HEK293 (cell line): ENCODE measurements around the gene MAPT.

Experiments used
- CTCF ChIA-PET: fragments of 350-600 bp; formaldehyde crosslinking; extraction: SDS; loops from one replicate; lab custom pipeline; 2021; ENCODE audit warnings: antibody characterized with exemption; lab: Yijun Ruan, JAX
- POLR2A ChIA-PET: fragments of 300-600 bp; formaldehyde crosslinking; extraction: SDS; loops from one replicate; lab custom pipeline; 2020; ENCODE audit warnings: antibody characterized with exemption, inconsistent platforms; lab: Yijun Ruan, JAX
- H3K27ac ChIP-seq: fragments of 200-500 bp; sonication (Bioruptor generic); 2 replicates; pipeline ENCODE4 v1.5.1; 2014; ENCODE audit warnings: low read depth, low read length, control low read depth, inconsistent platforms; ENCODE audit errors: extremely low read depth
- H3K36me3 ChIP-seq, 2 experiments: fragments of 200-500 bp in 1 of 2; sonication (Bioruptor generic) in 1 of 2; 1 replicate in 1 of 2; 2 replicates in 1 of 2; pipeline ENCODE4 v1.5.1; 2014 to 2017; ENCODE audit warnings: inconsistent platforms in 2 of 2, low read length in 2 of 2; ENCODE audit not compliant: control insufficient read depth in 2 of 2, insufficient read depth in 1 of 2
- H3K4me1 ChIP-seq: fragments of 200-500 bp; sonication (Bioruptor generic); 2 replicates; pipeline ENCODE4 v1.5.1; 2014; ENCODE audit warnings: mild to moderate bottlenecking, low read length, inconsistent platforms; ENCODE audit not compliant: control insufficient read depth, insufficient read depth
- H3K4me3 ChIP-seq: 2 replicates; pipeline ENCODE4 v1.5.1; 2011; ENCODE audit warnings: low read depth, mild to moderate bottlenecking, control low read depth, low read length, moderate library complexity
- H3K9me3 ChIP-seq: fragments of 200-500 bp; sonication (Bioruptor generic); 2 replicates; pipeline ENCODE4 v1.5.1; 2014; ENCODE audit warnings: low read depth, low read length, inconsistent platforms; ENCODE audit not compliant: control insufficient read depth, insufficient read depth
- EGR2 ChIP-seq: fragments of 450-650 bp; formaldehyde crosslinking; IDR thresholded peaks from 2 replicates; pipeline ENCODE4 v1.5.1; 2016; ENCODE audit warnings: low read depth, missing biosample characterization, missing genetic modification characterization
- RBAK ChIP-seq: fragments of 450-650 bp; formaldehyde crosslinking; IDR thresholded peaks from 2 replicates; pipeline ENCODE4 v1.5.1; 2016; ENCODE audit warnings: missing biosample characterization, missing genetic modification characterization
- SALL2 ChIP-seq: fragments of 450-650 bp; formaldehyde crosslinking; IDR thresholded peaks from 2 replicates; pipeline ENCODE4 v1.5.0; 2017; ENCODE audit warnings: missing biosample characterization, mild to moderate bottlenecking, missing genetic modification characterization, borderline replicate concordance
- SP7 ChIP-seq: fragments of 450-650 bp; formaldehyde crosslinking; IDR thresholded peaks from 2 replicates; pipeline ENCODE4 v1.5.1; 2016; ENCODE audit warnings: missing biosample characterization, missing genetic modification characterization
- TCF7L2 ChIP-seq: IDR thresholded peaks from 2 replicates; pipeline ENCODE4 v1.6.1; 2011; ENCODE audit warnings: low read depth, mild to moderate bottlenecking, inconsistent platforms, low read length, moderate library complexity, borderline replicate concordance
- ZBTB10 ChIP-seq: fragments of 450-650 bp; formaldehyde crosslinking; IDR thresholded peaks from 2 replicates; pipeline ENCODE4 v1.5.1; 2016; ENCODE audit warnings: missing biosample characterization, missing genetic modification characterization
- ZBTB48 ChIP-seq: fragments of 450-650 bp; formaldehyde crosslinking; IDR thresholded peaks from 2 replicates; pipeline ENCODE4 v1.5.1; 2016; ENCODE audit warnings: missing biosample characterization, missing genetic modification characterization
- ZEB2 ChIP-seq: fragments of 450-650 bp; formaldehyde crosslinking; IDR thresholded peaks from 2 replicates; pipeline ENCODE4 v1.5.1; 2016; ENCODE audit warnings: missing biosample characterization, missing genetic modification characterization
- ZFHX2 ChIP-seq: fragments of 450-650 bp; formaldehyde crosslinking; conservative IDR thresholded peaks from 2 replicates; pipeline ENCODE4 v1.5.1; 2016; ENCODE audit warnings: missing biosample characterization, missing genetic modification characterization
- ZNF114 ChIP-seq: fragments of 450-650 bp; formaldehyde crosslinking; IDR thresholded peaks from 2 replicates; pipeline ENCODE4 v1.5.0; 2017; ENCODE audit warnings: missing biosample characterization, missing genetic modification characterization
- ZNF132 ChIP-seq: fragments of 450-650 bp; formaldehyde crosslinking; IDR thresholded peaks from 2 replicates; pipeline ENCODE4 v1.5.1; 2017; ENCODE audit warnings: missing biosample characterization, missing genetic modification characterization, borderline replicate concordance
- ZNF140 ChIP-seq: fragments of 450-650 bp; formaldehyde crosslinking; IDR thresholded peaks from 2 replicates; pipeline ENCODE4 v1.5.1; 2016; ENCODE audit warnings: missing biosample characterization, missing genetic modification characterization
- ZNF184 ChIP-seq: fragments of 450-650 bp; IDR thresholded peaks from 2 replicates; pipeline ENCODE4 v1.5.1; 2018; ENCODE audit warnings: missing biosample characterization, mild to moderate bottlenecking, missing genetic modification characterization
- ZNF19 ChIP-seq: fragments of 450-650 bp; formaldehyde crosslinking; IDR thresholded peaks from 2 replicates; pipeline ENCODE4; 2016; ENCODE audit warnings: missing biosample characterization, missing genetic modification characterization, low read depth
- ZNF239 ChIP-seq: fragments of 450-650 bp; formaldehyde crosslinking; IDR thresholded peaks from 2 replicates; pipeline ENCODE4 v1.5.1; 2016; ENCODE audit warnings: missing biosample characterization, missing genetic modification characterization
- ZNF24 ChIP-seq: fragments of 450-650 bp; formaldehyde crosslinking; IDR thresholded peaks from 2 replicates; pipeline ENCODE4 v1.5.1; 2016; ENCODE audit warnings: missing biosample characterization, missing genetic modification characterization
- ZNF292 ChIP-seq: fragments of 450-650 bp; formaldehyde crosslinking; IDR thresholded peaks from 2 replicates; pipeline ENCODE4 v1.5.1; 2016; ENCODE audit warnings: low read depth, missing biosample characterization, missing genetic modification characterization, borderline replicate concordance
- ZNF423 ChIP-seq: fragments of 450-650 bp; formaldehyde crosslinking; IDR thresholded peaks from 2 replicates; pipeline ENCODE4 v1.5.1; 2016; ENCODE audit warnings: missing biosample characterization, missing genetic modification characterization
- ZNF501 ChIP-seq: fragments of 450-650 bp; formaldehyde crosslinking; IDR thresholded peaks from 2 replicates; pipeline ENCODE4 v1.5.1; 2016; ENCODE audit warnings: missing biosample characterization, missing genetic modification characterization
- ZNF629 ChIP-seq: fragments of 450-650 bp; formaldehyde crosslinking; IDR thresholded peaks from 2 replicates; pipeline ENCODE4 v1.5.1; 2017; ENCODE audit warnings: missing biosample characterization, missing genetic modification characterization
- ZNF670 ChIP-seq: fragments of 450-650 bp; formaldehyde crosslinking; IDR thresholded peaks from 2 replicates; pipeline ENCODE4 v1.5.1; 2016; ENCODE audit warnings: missing biosample characterization, missing genetic modification characterization, low read depth
- ZNF768 ChIP-seq: fragments of 450-650 bp; formaldehyde crosslinking; IDR thresholded peaks from 2 replicates; pipeline ENCODE4 v1.5.1; 2018; ENCODE audit warnings: missing biosample characterization, mild to moderate bottlenecking, missing genetic modification characterization
- ZNF776 ChIP-seq: fragments of 450-650 bp; formaldehyde crosslinking; IDR thresholded peaks from 2 replicates; pipeline ENCODE4 v1.5.0; 2017; ENCODE audit warnings: missing biosample characterization, missing genetic modification characterization, borderline replicate concordance
- ZNF785 ChIP-seq: fragments of 450-650 bp; formaldehyde crosslinking; IDR thresholded peaks from 2 replicates; pipeline ENCODE4 v1.5.1; 2016; ENCODE audit warnings: missing biosample characterization, missing genetic modification characterization
- ZNF830 ChIP-seq: fragments of 450-650 bp; IDR thresholded peaks from 2 replicates; pipeline ENCODE4 v1.5.0; 2018; ENCODE audit warnings: missing biosample characterization, missing genetic modification characterization, low read depth, mild to moderate bottlenecking, moderate library complexity
- ZNF843 ChIP-seq: fragments of 450-650 bp; formaldehyde crosslinking; IDR thresholded peaks from 2 replicates; pipeline ENCODE4 v1.5.1; 2016; ENCODE audit warnings: missing biosample characterization, missing genetic modification characterization
- ZSCAN4 ChIP-seq: fragments of 450-650 bp; formaldehyde crosslinking; IDR thresholded peaks from 2 replicates; pipeline ENCODE4 v1.5.1; 2017; ENCODE audit warnings: missing biosample characterization, missing genetic modification characterization
- TF ChIP-seq, protein P1 (sequence below): fragments of 450-650 bp; formaldehyde crosslinking; IDR thresholded peaks from 2 replicates; pipeline ENCODE4 v1.5.1; 2016; ENCODE audit warnings: missing biosample characterization, missing genetic modification characterization
- TF ChIP-seq, protein P2 (sequence below): fragments of 450-650 bp; formaldehyde crosslinking; IDR thresholded peaks from 2 replicates; pipeline ENCODE4 v1.5.1; 2016; ENCODE audit warnings: missing biosample characterization, missing genetic modification characterization

MAPT gene

GRCh38 chr17:45914047-45914717 is 19.8 kb downstream of the MAPT start:
- no peak for TF ChIP-seq TCF7L2
- TF ChIP-seq ZNF140 (tag by site-specific recombination) = no peak
- no peak for TF ChIP-seq SALL2 (tag by site-specific recombination)
- no peak for TF ChIP-seq ZNF132 (tag by site-specific recombination)
- no peak for TF ChIP-seq SP7 (tag by site-specific recombination)
- TF ChIP-seq ZNF423 (tag by site-specific recombination) = no peak
- no peak for TF ChIP-seq ZNF114 (tag by site-specific recombination)
- TF ChIP-seq ZBTB48 (tag by site-specific recombination) = no peak
- no peak for TF ChIP-seq ZNF785 (tag by site-specific recombination)
- TF ChIP-seq ZNF19 (tag by site-specific recombination) = no peak
- TF ChIP-seq ZEB2 (tag by site-specific recombination) = no peak
- no peak for TF ChIP-seq ZNF24
- TF ChIP-seq RBAK (tag by site-specific recombination) = no peak
- no peak for TF ChIP-seq ZNF501 (tag by site-specific recombination)
- no peak for TF ChIP-seq ZNF184 (tag by site-specific recombination)
- TF ChIP-seq ZNF830 (tag by site-specific recombination) = no peak
- TF ChIP-seq, protein P1, sequence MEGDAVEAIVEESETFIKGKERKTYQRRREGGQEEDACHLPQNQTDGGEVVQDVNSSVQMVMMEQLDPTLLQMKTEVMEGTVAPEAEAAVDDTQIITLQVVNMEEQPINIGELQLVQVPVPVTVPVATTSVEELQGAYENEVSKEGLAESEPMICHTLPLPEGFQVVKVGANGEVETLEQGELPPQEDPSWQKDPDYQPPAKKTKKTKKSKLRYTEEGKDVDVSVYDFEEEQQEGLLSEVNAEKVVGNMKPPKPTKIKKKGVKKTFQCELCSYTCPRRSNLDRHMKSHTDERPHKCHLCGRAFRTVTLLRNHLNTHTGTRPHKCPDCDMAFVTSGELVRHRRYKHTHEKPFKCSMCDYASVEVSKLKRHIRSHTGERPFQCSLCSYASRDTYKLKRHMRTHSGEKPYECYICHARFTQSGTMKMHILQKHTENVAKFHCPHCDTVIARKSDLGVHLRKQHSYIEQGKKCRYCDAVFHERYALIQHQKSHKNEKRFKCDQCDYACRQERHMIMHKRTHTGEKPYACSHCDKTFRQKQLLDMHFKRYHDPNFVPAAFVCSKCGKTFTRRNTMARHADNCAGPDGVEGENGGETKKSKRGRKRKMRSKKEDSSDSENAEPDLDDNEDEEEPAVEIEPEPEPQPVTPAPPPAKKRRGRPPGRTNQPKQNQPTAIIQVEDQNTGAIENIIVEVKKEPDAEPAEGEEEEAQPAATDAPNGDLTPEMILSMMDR = no peak
- no peak for TF ChIP-seq ZNF292 (tag by site-specific recombination)
- TF ChIP-seq ZNF843 (tag by site-specific recombination) = no peak
- Histone ChIP-seq H3K4me1 (no peaks in the 10 kb centered on the region), H3K4me3 (no peak overlapping the region), H3K9me3 (no peaks in the 10 kb centered on the region), H3K27ac (no peak overlapping the region), H3K36me3 (no peaks in the 10 kb centered on the region)
- ChIA-PET POLR2A (no interaction called here), CTCF (interaction anchor here (0.6 to 0.7 kb wide), 2 partner anchors 54 to 62 kb away, joined by 3 to 6 read pairs; no protein-coding TSS in a partner anchor)

DNA sequence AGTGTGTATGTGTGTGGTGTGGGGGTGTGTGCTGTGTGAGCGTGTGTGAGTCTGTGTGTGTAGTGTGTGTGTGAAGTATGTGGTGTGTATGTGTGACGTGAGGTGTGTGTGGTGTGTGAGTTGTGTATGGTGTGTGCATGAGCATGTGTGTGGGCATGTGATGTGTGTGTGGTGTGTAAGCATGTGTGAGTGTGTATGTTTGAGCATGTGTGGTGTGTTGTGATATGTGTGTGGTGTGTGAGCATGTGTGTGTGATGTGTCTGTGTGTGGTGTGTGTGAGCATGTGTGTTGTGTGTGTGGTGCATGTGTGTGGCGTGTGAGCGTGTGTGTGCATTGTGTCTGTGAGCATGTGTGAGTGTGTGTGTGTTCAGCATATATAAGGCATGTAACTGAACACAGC is 20.9 kb downstream of the MAPT start:
- no peaks in the 10 kb centered on the region for H3K9me3 ChIP-seq
- H3K4me3 ChIP-seq = no peak overlapping the region
- no peak overlapping the region for H3K27ac ChIP-seq
- ChIA-PET POLR2A (no interaction called here), CTCF (no interaction called here)
- H3K36me3 ChIP-seq = no peaks in the 10 kb centered on the region
- no peaks in the 10 kb centered on the region for H3K4me1 ChIP-seq
- TF ChIP-seq, protein P2, sequence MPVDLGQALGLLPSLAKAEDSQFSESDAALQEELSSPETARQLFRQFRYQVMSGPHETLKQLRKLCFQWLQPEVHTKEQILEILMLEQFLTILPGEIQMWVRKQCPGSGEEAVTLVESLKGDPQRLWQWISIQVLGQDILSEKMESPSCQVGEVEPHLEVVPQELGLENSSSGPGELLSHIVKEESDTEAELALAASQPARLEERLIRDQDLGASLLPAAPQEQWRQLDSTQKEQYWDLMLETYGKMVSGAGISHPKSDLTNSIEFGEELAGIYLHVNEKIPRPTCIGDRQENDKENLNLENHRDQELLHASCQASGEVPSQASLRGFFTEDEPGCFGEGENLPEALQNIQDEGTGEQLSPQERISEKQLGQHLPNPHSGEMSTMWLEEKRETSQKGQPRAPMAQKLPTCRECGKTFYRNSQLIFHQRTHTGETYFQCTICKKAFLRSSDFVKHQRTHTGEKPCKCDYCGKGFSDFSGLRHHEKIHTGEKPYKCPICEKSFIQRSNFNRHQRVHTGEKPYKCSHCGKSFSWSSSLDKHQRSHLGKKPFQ (tag by site-specific recombination) = peak; percentile 89
- TF ChIP-seq ZNF768 = no peak
- 0 out of 2 replicates have a peak, but pooled peaks have one; percentile 53 for TF ChIP-seq ZNF670
- 0 out of 2 replicates have a peak, but pooled peaks have one; percentile 17 for TF ChIP-seq ZBTB10
- TF ChIP-seq ZNF239 (tag by site-specific recombination) = peak; percentile 24; the same call in 1 of the 2 replicates
- TF ChIP-seq ZNF776 (tag by site-specific recombination) = 0 out of 2 replicates have a peak, but pooled peaks have one; percentile 50
- TF ChIP-seq ZFHX2 (tag by site-specific recombination) = 0 out of 2 replicates have a peak, but pooled peaks have one; percentile 39
- peak; percentile 73 for TF ChIP-seq ZSCAN4 (tag by site-specific recombination)
- peak; percentile 14; the same call in 1 of the 2 replicates for TF ChIP-seq EGR2 (tag by site-specific recombination)
- no peak for TF ChIP-seq ZNF629
